ENCODE measurements around the gene SCGB1D4.

Gene SCGB1D4

GRCh38 chr11:62280452-62280851 is 18.4 kb downstream of the SCGB1D4 start:
- no peak overlapping the region for H3K27ac ChIP-seq (ENCODE audit: low read length)
- H3K4me3 ChIP-seq (ENCODE audit: low read depth in 1 of 2, low read length in 2 of 2), result no peak overlapping the region
- DNase-seq, result no peak
- H2AFZ ChIP-seq (ENCODE audit: low read depth, low read length), result no peak overlapping the region
- H3K79me2 ChIP-seq (ENCODE audit: insufficient read depth, low read length), result no peaks in the 10 kb centered on the region
- H4K20me1 ChIP-seq (ENCODE audit: insufficient read depth, low read length), result no peaks in the 10 kb centered on the region
- H3K4me2 ChIP-seq (ENCODE audit: insufficient read depth, low read length), result no peak overlapping the region
- no peaks in the 10 kb centered on the region for H3K36me3 ChIP-seq (ENCODE audit: insufficient read depth, low read length)
- no peak overlapping the region for H3K9ac ChIP-seq (ENCODE audit: low read depth, low read length)
- no peaks in the 10 kb centered on the region for H3K27me3 ChIP-seq (ENCODE audit: insufficient read depth, low read length, poor library complexity)
- peaks cover 18% of the 10 kb centered on the region for H3K9me3 ChIP-seq (ENCODE audit: insufficient read depth, low read length, severe bottlenecking)
- no peaks in the 10 kb centered on the region for H3K4me1 ChIP-seq (ENCODE audit: insufficient read depth, low read length)
- no peak for TF ChIP-seq CTCF (IDR thresholded peaks at IDR 0.05; ENCODE audit: borderline replicate concordance, extremely low read depth, low read length, poor library complexity, severe bottlenecking)
- TF ChIP-seq EZH2 (IDR thresholded peaks at IDR 0.05; ENCODE audit: borderline replicate concordance, low read depth, low read length, severe bottlenecking), result no peak
- ATAC-seq (ENCODE audit: insufficient read depth, low read depth), result no peak

GRCh38 chr11:62273789-62274275 is 25.0 kb downstream of the SCGB1D4 start:
- ATAC-seq (ENCODE audit: insufficient read depth, low read depth), result no peak
- no peaks in the 10 kb centered on the region for H4K20me1 ChIP-seq (ENCODE audit: insufficient read depth, low read length)
- TF ChIP-seq CTCF (IDR thresholded peaks at IDR 0.05; ENCODE audit: borderline replicate concordance, extremely low read depth, low read length, poor library complexity, severe bottlenecking) (no peak), EZH2 (IDR thresholded peaks at IDR 0.05; ENCODE audit: borderline replicate concordance, low read depth, low read length, severe bottlenecking) (no peak)

GRCh38 chr11:62273284-62273683 is 25.6 kb downstream of the SCGB1D4 start:
- Histone ChIP-seq H3K9ac (ENCODE audit: low read depth, low read length) (no peak overlapping the region), H3K79me2 (ENCODE audit: insufficient read depth, low read length) (no peaks in the 10 kb centered on the region), H2AFZ (ENCODE audit: low read depth, low read length) (no peak overlapping the region), H3K4me1 (ENCODE audit: insufficient read depth, low read length) (no peaks in the 10 kb centered on the region), H3K4me3 (ENCODE audit: low read depth in 1 of 2, low read length in 2 of 2) (no peak overlapping the region), H3K27ac (ENCODE audit: low read length) (no peak overlapping the region), H3K9me3 (ENCODE audit: insufficient read depth, low read length, severe bottlenecking) (no peaks in the 10 kb centered on the region), H3K27me3 (ENCODE audit: insufficient read depth, low read length, poor library complexity) (peaks cover 2% of the 10 kb centered on the region), H3K4me2 (ENCODE audit: insufficient read depth, low read length) (no peak overlapping the region), H3K36me3 (ENCODE audit: insufficient read depth, low read length) (no peaks in the 10 kb centered on the region), H4K20me1 (ENCODE audit: insufficient read depth, low read length) (no peaks in the 10 kb centered on the region)
- ATAC-seq (ENCODE audit: insufficient read depth, low read depth) (no peak), DNase-seq (no peak)
- TF ChIP-seq EZH2 (IDR thresholded peaks at IDR 0.05; ENCODE audit: borderline replicate concordance, low read depth, low read length, severe bottlenecking), result no peak
- no peak for TF ChIP-seq CTCF (IDR thresholded peaks at IDR 0.05; ENCODE audit: borderline replicate concordance, extremely low read depth, low read length, poor library complexity, severe bottlenecking)

More at GRCh38 chr11:62273789-62274275, 25.0 kb downstream of the SCGB1D4 start:
- no peak for DNase-seq
- Histone ChIP-seq H3K27me3 (ENCODE audit: insufficient read depth, low read length, poor library complexity) (peaks cover 2% of the 10 kb centered on the region), H3K9ac (ENCODE audit: low read depth, low read length) (no peak overlapping the region), H3K27ac (ENCODE audit: low read length) (no peak overlapping the region), H3K36me3 (ENCODE audit: insufficient read depth, low read length) (no peaks in the 10 kb centered on the region), H3K4me2 (ENCODE audit: insufficient read depth, low read length) (no peak overlapping the region), H2AFZ (ENCODE audit: low read depth, low read length) (no peak overlapping the region), H3K9me3 (ENCODE audit: insufficient read depth, low read length, severe bottlenecking) (no peaks in the 10 kb centered on the region), H3K4me1 (ENCODE audit: insufficient read depth, low read length) (no peaks in the 10 kb centered on the region), H3K4me3 (ENCODE audit: low read depth in 1 of 2, low read length in 2 of 2) (no peak overlapping the region), H3K79me2 (ENCODE audit: insufficient read depth, low read length) (no peaks in the 10 kb centered on the region)

Data from DND-41 (cell line).